Peyer's patch (tissue), 4 donors: ENCODE measurements around the gene IQCK. TPM values are rescaled to one million over a fixed set of nuclear protein-coding genes. Genes with fewer than 3 reads are reported as not detected.
"Not testable (repeated sequence)": the region's sequence is repeated elsewhere in the genome, so short reads cannot be mapped to it uniquely, and the experiment has no call there.

ENCODE experiments used
- DNase-seq, 3 donors: peaks; one replicate each; pipeline ENCODE4 v3.0.0-alpha.2; 2017 to 2019
- H3K27ac ChIP-seq, 4 donors: fragments of 200-600 bp; sonication (generic); one replicate each; pipeline ENCODE4 v1.5.1; 2016 to 2019
- H3K27me3 ChIP-seq, 2 donors: fragments of 200-600 bp; sonication (generic); one replicate each; pipeline ENCODE4 v1.5.1; 2019
- H3K36me3 ChIP-seq, 3 donors: fragments of 200-600 bp; sonication (generic); one replicate each; pipeline ENCODE4 v1.5.1; 2016 to 2019
- H3K4me1 ChIP-seq, 4 donors: fragments of 200-600 bp; sonication (generic); one replicate each; pipeline ENCODE4 v1.5.1; 2016 to 2019
- H3K4me3 ChIP-seq, 4 donors: fragments of 200-600 bp; sonication (generic); 1 replicate in 3 of 4; 2 replicates in 1 of 4; pipeline ENCODE4 v1.5.1; 2016 to 2019; ENCODE audit warnings: mild to moderate bottlenecking in 1 of 4
- H3K9me3 ChIP-seq, 4 donors: fragments of 200-600 bp; sonication (generic); one replicate each; pipeline ENCODE4 v1.5.1; 2016 to 2019; ENCODE audit warnings: mild to moderate bottlenecking in 1 of 4
- CTCF ChIP-seq, 6 experiments: fragments of 450-650 bp in 4 of 6; fragments of 200-600 bp in 2 of 6; sonication (generic) in 1 of 6; IDR thresholded peaks; one replicate each; pipeline ENCODE4 v1.5.1; 2017 to 2019; ENCODE audit warnings: antibody characterized with exemption in 6 of 6, mild to moderate bottlenecking in 3 of 6, moderate library complexity in 1 of 6
- POLR2A ChIP-seq, 2 donors: fragments of 450-650 bp; IDR thresholded peaks; one replicate each; pipeline ENCODE4 v1.5.1; 2017; ENCODE audit warnings: antibody characterized with exemption in 2 of 2, mild to moderate bottlenecking in 2 of 2, moderate library complexity in 2 of 2
- total RNA-seq, 4 donors: library from RNA; depleted of rRNA; stranded (reverse); fragments of >200 nt; gene quantifications; one replicate each; pipeline ENCODE4 v1.1.0, GENCODE V29; 2016

The IQCK gene
- total RNA-seq, 4 donors from 2014 or later: 8.2 to 42.9 (median 10.3) TPM

DNA sequence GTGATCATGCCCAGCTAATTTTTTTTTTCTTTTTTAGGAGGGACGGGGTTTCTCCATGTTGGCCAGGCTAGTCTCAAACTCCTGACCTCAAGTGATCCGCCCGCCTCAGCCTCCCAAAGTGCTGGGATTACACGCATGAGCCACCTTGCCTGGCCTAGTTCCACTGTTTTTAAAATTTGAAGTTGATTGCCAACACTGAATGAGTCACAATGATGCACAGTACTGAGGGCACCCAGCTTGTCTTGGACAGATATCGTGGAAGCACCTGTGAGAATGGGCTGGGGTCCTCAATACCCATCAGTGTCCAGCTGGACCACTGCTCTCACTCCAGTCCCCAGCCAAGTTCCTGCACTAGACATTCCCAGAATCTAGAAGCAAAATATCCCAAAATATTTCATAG is 2.5 kb upstream of the IQCK start:
- TF ChIP-seq POLR2A (IDR thresholded peaks at IDR 0.05): no peak
- TF ChIP-seq CTCF (IDR thresholded peaks at IDR 0.05): no peak
- peaks cover 0 to 28% (median 0%) of the 10 kb centered on the region in 3 donors for H3K36me3 ChIP-seq
- H3K27me3 ChIP-seq: no peaks in the 10 kb centered on the region
- peaks cover 0 to 25% (median 2%) of the 10 kb centered on the region in 4 donors for H3K4me1 ChIP-seq
- no peak for DNase-seq
- H3K4me3 ChIP-seq: no peak overlapping the region
- H3K27ac ChIP-seq: peak overlapping the region in 2 of 4 donors; percentile 44 to 65
- H3K9me3 ChIP-seq: no peaks in the 10 kb centered on the region

GRCh38 chr16:19716183-19716582 is 1.9 kb upstream of the IQCK start:
- no peak for TF ChIP-seq POLR2A (IDR thresholded peaks at IDR 0.05)
- TF ChIP-seq CTCF (IDR thresholded peaks at IDR 0.05): no peak
- no peaks in the 10 kb centered on the region for H3K27me3 ChIP-seq
- H3K27ac ChIP-seq: peak overlapping the region in 2 of 4 donors; percentile 44 to 65
- peaks cover 0 to 28% (median 0%) of the 10 kb centered on the region in 3 donors for H3K36me3 ChIP-seq
- DNase-seq: no peak
- peaks cover 0 to 25% (median 2%) of the 10 kb centered on the region in 4 donors for H3K4me1 ChIP-seq
- H3K9me3 ChIP-seq: no peaks in the 10 kb centered on the region
- peak overlapping the region in 2 of 4 donors; percentile 87 to 96 for H3K4me3 ChIP-seq

DNA sequence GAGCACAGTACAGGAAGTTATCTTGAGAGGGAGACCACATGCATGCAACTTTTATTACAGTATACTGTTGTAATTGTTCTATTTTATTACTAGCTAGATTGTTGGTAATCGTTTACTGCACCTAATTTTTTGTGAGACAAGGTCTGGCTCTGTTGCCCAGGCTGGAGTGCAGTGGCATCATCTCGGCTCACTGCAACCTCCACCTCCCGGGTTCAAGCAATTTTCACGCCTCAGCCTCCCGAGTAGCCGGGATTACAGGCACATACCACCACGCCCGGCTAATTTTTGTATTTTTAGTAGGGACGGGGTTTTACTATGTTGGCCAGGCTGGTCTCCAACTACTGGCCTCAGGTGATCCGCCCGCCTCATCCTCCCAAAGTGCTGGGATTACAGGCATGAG is 1.3 kb upstream of the IQCK start:
- peaks cover 0 to 27% (median 0%) of the 10 kb centered on the region in 3 donors for H3K36me3 ChIP-seq
- H3K4me3 ChIP-seq: peak overlapping the region in 3 of 4 donors; percentile 80 to 96 (median 87)
- not testable (repeated sequence) for H3K9me3 ChIP-seq, H3K27me3 ChIP-seq, DNase-seq
- H3K4me1 ChIP-seq: peaks cover 0 to 25% (median 2%) of the 10 kb centered on the region in 4 donors
- peak overlapping the region in 3 of 4 donors; percentile 44 to 73 (median 65) for H3K27ac ChIP-seq

GRCh38 chr16:19717314-19717713 is 757 bp upstream of the IQCK start:
- no peak for DNase-seq
- H3K4me3 ChIP-seq: peak overlapping the region; percentile 75 to 96 (median 84)

GRCh38 chr16:19718624-19718965 is 524 bp downstream of the IQCK start:
- peak in 2 of 3 donors; percentile 29 to 55 for DNase-seq
- peak overlapping the region; percentile 14 to 86 (median 78) for H3K27ac ChIP-seq
- TF ChIP-seq CTCF (IDR thresholded peaks at IDR 0.05): no peak
- no peak for TF ChIP-seq POLR2A (IDR thresholded peaks at IDR 0.05)

More at GRCh38 chr16:19717314-19717713, 757 bp upstream of the IQCK start:
- Histone ChIP-seq H3K9me3 (no peaks in the 10 kb centered on the region), H3K4me1 (peaks cover 0 to 25% (median 2%) of the 10 kb centered on the region in 4 donors), H3K27ac (peak overlapping the region; percentile 73 to 86 (median 78)), H3K36me3 (peaks cover 0 to 21% (median 0%) of the 10 kb centered on the region in 3 donors), H3K27me3 (no peaks in the 10 kb centered on the region)
- TF ChIP-seq CTCF (IDR thresholded peaks at IDR 0.05) (no peak), POLR2A (IDR thresholded peaks at IDR 0.05) (no peak)

GRCh38 chr16:19722269-19722952 is 4.3 kb downstream of the IQCK start:
- no peaks in the 10 kb centered on the region for H3K9me3 ChIP-seq
- no peak overlapping the region for H3K4me3 ChIP-seq
- no peaks in the 10 kb centered on the region for H3K36me3 ChIP-seq
- peaks cover 0 to 6% (median 2%) of the 10 kb centered on the region in 4 donors for H3K4me1 ChIP-seq
- TF ChIP-seq CTCF (IDR thresholded peaks at IDR 0.05) (no peak), POLR2A (IDR thresholded peaks at IDR 0.05) (no peak)
- DNase-seq: no peak
- no peaks in the 10 kb centered on the region for H3K27me3 ChIP-seq
- H3K27ac ChIP-seq: no peak overlapping the region

More at GRCh38 chr16:19718624-19718965, 524 bp downstream of the IQCK start:
- H3K4me3 ChIP-seq: peak overlapping the region; percentile 75 to 96 (median 84)
- peaks cover 0 to 25% (median 2%) of the 10 kb centered on the region in 4 donors for H3K4me1 ChIP-seq
- H3K9me3 ChIP-seq: no peaks in the 10 kb centered on the region
- peaks cover 0 to 10% (median 0%) of the 10 kb centered on the region in 3 donors for H3K36me3 ChIP-seq
- H3K27me3 ChIP-seq: no peaks in the 10 kb centered on the region
